ENCODE results near the gene CALY.

The CALY gene

DNA sequence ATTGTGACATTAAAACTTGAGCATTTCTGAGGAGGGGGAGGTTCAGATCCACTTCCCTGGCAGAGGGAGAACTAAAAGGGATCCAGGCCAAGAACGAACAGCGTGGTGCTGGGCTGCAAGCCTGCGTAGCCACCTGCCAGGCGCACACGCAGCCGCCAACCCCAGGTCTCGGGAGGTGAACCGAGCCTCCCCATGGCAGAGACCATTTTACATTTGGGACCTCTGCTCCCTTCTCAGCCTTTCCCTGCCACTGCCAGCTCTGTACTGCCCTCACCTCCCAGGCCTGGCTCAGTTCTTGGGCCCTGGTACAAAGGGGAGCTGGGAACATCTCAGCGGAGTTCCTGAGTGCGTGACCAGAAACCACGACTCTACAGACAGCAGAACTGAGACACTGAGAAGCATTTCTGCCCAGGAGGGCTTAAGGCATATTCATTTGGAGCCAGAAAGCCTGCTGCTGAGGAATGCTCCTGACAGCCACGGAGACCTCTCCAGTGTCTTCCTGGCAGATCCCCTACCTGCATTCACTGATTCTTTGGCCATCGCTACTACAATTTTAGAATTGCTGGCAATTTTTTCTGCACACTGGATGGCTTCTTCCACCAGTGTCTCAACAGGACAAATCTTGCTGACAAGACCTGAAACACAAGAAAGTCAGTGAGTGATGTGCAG is 28.9 kb upstream of the CALY start:
- no peak for DNase-seq

- DNase-seq = no peak
Observed at GRCh38 chr10:133364645-133365431, 28.1 kb upstream of the CALY start.

- DNase-seq = no peak
Observed at GRCh38 chr10:133362846-133363245, 26.1 kb upstream of the CALY start.

DNA sequence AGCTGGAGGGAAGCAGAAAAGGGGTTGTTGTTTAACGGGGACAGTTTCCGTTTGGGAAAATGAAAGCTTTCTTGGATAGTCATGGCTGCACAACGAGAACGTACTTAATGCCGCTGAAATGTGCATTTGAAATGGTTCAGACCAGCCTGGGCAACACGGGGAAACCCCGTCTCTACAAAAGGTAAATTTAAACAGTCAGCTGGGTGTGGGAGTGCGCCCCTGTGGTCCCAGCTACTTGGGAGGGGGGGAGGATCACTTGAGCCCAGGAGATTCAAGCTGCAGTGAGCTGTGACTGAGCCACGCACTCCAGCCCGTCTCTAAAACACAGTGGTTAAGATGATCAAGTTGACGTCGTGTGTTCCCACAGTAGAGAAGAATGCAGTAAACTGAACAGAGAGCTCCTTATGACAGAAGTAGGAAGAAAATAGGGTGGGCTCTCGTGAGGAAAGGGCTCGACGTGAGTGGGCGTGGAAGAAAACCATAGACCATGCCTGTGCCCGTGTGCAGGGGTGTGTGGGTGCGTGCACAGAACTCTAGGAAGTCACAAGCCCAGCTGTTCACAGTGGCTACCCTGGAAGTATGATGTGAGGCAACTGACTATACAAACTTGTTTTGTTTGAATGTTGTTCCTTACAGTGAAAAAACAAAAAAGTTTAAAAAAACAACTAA is 25.2 kb upstream of the CALY start:
- DNase-seq = no peak

DNA sequence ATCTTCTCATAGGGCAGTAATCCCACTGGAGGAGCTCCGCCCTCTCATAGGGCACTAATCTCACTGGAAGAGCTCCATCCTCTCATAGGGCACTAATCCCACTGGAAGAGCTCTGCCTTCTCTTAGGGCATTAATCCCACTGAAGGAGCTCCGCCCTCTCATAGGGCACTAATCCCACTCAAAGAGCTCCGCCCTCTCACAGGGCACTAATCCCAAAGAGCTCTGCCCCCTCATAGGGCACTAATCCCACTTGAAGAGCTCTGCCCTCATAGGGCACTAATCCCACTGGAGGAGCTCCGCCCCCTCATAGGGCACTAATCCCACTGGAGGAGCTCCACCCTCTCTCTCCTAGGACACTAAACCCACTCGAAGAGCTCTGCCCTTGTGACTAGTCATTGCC is 24.5 kb upstream of the CALY start:
- no peak for DNase-seq

DNA sequence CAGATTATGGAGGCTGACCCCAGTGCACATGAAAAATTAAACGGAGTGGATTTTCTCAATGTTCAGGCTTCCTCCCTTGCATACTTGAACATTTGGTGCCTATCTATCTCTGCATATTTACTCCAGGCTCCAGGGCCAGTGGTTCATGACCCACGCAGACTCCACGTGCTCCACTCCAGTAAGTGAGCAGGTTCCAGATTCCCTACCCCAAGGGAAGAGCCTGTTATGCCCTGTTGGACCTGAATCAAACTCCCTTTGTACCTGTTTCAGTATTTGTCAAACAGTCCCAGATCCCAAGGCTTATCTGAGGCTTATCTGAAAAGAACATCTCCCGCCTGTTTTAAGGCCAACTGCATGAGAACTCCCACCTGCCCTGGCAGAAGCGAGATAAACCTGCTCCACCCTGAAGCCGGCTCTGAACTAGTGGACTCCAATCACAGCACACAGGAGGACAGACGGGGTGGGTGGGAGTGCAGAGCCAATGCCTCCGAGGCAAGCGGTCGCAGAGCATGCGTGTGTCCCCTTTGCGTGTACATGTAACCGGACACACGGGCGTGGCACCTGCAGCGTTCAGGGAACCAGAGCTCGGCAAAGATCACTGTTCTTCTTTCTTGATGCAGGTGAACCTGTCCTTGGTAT is 23.4 kb upstream of the CALY start:
- DNase-seq = no peak

DNA sequence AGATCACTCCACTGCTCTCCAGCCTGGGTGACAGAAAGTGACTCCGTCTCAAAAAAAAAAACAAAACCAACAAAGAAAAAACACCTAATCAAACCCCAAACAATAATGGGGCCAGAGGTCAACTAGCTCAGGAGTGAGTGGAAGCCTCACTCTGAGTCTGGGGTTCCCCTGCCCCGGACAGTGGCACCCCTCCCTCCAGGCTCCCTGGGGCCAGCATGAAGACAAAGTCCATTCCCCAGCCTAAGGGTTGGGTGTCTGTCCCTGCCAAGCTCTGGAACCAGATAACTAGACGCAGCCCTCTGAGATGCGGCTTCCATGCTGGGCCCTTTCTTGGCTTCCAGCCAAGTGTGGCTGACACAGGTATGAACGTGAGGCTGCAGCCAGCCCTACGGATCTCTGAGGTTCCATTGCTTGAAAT is 22.9 kb upstream of the CALY start:
- peak; percentile 61 for DNase-seq

DNA sequence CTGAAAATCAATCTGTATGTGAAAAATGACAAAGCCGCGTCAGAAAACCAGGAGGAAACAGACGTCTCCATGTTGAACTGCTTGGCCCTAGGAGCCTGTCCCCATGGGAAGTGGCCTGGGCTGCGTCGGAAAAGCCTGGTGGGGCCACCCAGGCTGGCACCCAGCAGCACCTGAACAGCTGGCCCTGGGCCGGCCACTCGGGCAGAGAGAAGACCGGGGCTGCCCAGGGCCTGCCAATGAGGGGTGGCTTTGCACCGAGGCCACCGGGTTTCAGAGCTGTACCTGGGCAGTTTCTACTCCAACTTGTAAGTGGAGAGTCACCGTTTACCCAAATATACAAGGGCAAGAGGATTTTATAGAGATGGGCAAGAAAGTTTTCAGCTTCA is 22.2 kb upstream of the CALY start:
- no peak for DNase-seq

DNA sequence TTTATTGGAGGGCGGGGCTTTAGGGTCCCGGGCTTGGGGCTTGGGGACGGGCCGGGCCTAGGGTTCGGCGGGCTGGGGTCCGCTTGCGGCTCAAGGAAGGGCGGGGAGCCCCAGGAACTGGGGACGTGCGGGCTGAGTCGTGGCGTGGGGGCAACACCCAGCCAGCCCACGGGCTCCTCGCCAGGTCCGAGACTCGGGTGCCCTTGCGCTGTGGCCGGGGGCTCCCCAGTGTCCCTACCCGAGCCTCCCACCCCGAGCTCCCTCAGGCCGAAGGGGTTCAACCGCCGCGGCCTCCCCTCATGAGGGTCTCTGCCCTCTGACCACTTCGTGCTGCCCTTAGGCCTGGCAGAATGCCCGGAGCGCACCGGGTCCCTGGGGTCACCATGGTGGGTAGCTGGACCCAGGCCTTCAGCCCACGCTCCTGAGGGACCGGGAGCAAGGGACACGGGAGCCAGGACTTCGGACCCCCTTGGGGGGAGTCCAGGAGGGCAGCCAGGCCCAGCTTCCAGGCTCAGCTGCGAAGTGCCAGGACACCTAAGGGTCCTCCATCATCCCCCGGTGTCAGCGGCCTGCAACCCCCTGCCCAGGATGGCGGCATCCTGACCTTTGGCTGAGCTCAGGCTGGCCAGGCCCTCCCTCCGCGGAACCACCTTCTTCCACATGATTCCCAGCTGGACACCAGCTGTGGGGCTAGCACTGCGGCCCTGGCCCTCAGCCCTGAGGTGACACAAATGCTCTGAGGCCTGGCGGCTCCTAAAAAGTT is 21.6 kb upstream of the CALY start:
- DNase-seq = no peak

- DNase-seq = peak; percentile 71
Observed at GRCh38 chr10:133357285-133358161, 20.8 kb upstream of the CALY start, which contains the start of gene FUOM. Gene FUOM, minus strand, starts transcription at chr10:133358019. Its CDS starts 12 bp downstream, at chr10:133358007.

GRCh38 chr10:133356549-133357284 is 20.0 kb upstream of the CALY start:
- DNase-seq = no peak

DNA sequence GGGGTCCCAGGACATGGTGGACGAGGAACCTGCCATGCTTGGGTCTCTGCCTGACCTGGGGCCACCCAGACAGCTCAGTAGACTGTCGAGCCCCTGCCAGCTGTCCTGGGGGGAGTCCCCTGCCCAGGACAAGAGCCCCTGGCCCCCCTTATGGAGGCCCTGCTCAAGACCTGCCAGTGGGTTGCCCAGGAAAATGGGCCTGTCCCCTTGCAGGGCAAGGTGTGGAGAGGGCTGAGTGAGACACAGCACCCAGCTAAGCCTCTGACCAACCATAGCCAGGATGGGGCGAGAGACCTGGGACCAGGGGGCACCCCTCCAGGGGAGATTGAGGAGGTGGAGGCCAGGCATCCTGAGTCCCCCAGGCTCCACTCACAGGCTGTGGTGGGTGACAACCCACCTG is 19.3 kb upstream of the CALY start:
- no peak for DNase-seq

- no peak for DNase-seq
Observed at GRCh38 chr10:133355266-133355665, 18.6 kb upstream of the CALY start.

GRCh38 chr10:133354672-133355240 is 18.1 kb upstream of the CALY start:
- no peak for DNase-seq

DNA sequence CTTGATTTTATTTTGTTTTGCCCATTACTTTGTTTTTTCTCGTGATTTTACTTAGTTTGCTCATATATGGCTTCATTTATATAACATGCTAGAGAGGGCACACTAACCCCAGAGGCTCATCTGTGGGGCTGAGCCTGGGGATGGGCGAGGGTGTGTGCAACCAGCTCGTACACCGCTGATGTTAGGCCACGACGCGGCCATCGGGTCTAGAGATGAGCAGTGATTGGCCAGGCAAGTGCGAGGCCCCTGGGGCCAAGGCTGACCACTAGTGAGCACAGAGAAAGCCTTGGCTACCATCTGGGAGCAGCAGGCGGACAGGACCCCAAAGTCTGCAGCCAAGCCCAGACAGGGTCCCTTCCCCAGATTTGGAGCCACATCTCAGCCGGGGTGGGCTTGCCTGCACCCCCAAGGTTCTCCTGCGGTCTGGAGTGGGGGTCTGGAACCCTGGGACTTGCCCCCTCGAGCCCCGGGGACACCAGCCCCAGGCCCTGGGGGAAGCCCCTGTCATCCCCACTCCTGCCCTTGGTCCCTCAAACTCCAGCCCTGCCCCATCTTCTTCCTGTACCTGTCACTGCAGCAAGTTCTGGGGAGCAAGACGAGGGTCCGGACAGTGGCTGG is 17.4 kb upstream of the CALY start:
- DNase-seq = no peak

DNA sequence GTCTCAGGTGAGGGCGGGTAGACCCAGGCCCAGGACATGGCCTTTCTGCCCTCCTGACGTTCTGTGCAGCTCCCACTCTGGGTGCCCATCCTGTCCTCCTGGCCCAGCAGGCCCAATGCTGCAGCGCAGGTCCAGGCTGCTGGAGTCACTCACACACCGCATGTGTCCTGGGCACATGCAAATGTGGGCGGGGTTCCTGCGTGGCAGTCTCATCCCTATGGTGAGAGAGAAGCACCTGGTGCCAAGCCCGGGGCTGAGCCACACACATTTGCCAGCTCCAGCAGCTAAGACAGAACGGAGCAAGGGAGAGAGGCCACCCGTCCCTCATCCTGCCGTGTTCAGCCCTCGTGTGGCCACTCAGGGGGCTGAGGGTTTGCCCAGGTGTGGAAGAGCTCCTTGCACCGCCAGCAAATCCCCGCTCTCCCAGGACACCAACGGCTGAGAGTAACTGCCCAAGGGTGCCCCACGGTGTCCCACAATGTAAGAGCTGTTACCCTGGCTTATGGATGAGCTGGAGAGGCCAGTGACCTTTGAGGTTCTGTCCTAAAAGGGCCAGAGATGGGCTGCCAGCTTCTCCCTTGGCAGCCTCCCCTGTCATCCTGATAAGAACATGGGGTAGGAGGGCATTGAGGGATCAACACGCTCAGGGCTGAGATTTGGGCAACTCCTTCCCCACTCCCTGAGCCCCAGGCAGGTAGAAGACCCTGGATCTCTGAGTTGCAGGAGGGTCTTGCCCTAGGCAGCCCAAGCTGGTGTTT is 16.7 kb upstream of the CALY start:
- no peak for DNase-seq

DNA sequence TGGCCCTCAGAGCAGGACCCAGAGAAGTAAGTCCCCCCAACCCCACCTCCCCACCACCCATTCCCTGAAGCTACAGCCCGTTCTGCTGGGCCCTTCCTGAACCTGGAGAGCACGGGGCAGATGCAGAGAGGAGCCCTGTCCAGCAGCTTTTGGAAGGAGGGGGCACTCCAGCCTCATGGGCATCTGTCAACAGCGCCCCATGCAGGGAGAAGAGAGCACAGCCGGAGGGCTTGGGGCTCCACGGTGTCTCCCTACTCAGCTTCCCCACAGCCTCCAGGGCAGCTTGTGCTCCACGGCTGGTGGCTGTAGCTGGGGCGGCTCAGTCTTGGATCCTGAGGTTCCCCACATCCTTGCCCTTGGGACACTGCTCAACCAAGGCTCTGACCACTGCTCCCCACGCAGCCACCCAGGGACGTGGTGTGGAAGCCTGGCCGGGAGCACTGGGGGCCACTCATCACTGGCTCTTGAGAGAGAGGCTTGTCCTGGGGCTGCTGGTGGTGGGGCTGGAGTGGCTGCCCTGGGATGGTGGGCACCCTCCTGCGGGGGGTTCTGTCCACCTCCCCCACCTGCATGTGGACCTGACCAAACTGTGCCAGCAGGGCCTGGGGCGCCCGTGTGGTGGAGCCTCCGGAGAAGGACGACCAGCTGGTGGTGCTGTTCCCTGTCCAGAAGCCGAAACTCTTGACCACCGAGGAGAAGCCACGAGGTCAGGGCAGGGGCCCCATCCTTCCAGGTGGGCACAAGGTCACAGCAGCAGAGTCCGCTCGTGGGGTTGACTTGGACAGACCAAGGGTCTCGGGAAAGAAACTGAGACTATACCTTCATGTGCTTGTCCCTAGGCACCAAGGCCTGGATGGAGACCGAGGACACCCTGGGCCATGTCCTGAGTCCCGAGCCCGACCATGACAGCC is 15.0 kb upstream of the CALY start:
- DNase-seq = no peak

GRCh38 chr10:133350950-133351329 is 14.2 kb upstream of the CALY start:
- DNase-seq = no peak

Data from CD4-positive, alpha-beta T cell treated with Interleukin-17A for 4 hours (primary cell).